Measurements from ENCODE around the gene CKB.

Gene CKB

GRCh38 chr14:103536693-103537092, 14.1 kb upstream of the CKB start:
- in situ Hi-C loops (cut with HindIII; ENCODE audit: low sequenced_read_pairs) = no loop called here
- H3K4me3 ChIP-seq (ENCODE audit: low read depth, low read length) = no peak overlapping the region
- no peak for DNase-seq (ENCODE audit: low read depth, low spot score)
- TF ChIP-seq, protein P1, sequence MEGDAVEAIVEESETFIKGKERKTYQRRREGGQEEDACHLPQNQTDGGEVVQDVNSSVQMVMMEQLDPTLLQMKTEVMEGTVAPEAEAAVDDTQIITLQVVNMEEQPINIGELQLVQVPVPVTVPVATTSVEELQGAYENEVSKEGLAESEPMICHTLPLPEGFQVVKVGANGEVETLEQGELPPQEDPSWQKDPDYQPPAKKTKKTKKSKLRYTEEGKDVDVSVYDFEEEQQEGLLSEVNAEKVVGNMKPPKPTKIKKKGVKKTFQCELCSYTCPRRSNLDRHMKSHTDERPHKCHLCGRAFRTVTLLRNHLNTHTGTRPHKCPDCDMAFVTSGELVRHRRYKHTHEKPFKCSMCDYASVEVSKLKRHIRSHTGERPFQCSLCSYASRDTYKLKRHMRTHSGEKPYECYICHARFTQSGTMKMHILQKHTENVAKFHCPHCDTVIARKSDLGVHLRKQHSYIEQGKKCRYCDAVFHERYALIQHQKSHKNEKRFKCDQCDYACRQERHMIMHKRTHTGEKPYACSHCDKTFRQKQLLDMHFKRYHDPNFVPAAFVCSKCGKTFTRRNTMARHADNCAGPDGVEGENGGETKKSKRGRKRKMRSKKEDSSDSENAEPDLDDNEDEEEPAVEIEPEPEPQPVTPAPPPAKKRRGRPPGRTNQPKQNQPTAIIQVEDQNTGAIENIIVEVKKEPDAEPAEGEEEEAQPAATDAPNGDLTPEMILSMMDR (IDR thresholded peaks at IDR 0.05; ENCODE audit: low read depth, low read length) = no peak

GRCh38 chr14:103535891-103536565, 13.4 kb upstream of the CKB start:
- no peak overlapping the region for H3K4me3 ChIP-seq (ENCODE audit: low read depth, low read length)
- in situ Hi-C loops (cut with HindIII; ENCODE audit: low sequenced_read_pairs) = no loop called here
- no peak for DNase-seq (ENCODE audit: low read depth, low spot score)
- TF ChIP-seq, protein P1 (IDR thresholded peaks at IDR 0.05; ENCODE audit: low read depth, low read length) = no peak

DNA sequence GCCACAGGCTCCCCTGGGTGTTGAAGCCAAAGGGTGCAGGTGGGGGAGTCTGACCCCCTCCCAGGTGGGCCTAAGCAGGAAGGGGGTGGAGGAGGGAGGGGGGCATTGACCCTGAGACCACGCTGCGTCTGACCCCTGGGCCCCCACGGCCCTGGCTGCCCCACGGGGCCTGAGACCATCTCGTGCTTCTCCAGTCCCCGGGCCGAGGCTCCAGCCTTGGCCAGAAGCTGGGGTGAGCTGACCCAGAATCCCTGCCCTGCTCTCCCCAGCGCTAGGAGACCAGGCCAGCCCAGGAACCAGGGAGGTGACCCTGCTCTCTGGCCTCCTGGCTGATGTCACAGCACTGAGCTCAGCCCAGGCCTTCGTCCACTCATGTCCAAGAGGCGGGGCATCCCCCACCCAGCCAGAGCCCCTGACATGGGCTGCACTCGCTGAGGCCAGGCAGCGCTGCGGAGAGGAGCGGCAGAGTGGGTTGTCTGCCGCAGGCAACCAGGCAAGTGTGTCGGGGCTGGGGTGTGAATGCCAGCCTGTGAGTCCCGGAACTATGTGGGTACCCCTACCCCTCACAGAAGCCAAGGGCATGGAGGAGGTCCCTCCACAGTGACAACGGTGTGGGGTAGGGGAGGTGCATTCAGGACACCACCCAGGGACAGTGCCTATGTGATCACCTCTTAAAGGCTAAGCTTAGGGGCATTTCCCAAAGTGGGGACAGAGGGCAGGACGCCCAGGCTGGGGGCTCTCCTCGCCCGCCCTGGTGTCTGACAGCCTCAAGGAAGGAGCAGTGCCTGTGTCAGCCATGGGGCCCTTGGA, 12.7 kb upstream of the CKB start:
- DNase-seq (ENCODE audit: low read depth, low spot score) = no peak
- no peak overlapping the region for H3K4me3 ChIP-seq (ENCODE audit: low read depth, low read length)
- TF ChIP-seq, protein P1 (IDR thresholded peaks at IDR 0.05; ENCODE audit: low read depth, low read length) = no peak
- in situ Hi-C loops (cut with HindIII; ENCODE audit: low sequenced_read_pairs) = no loop called here

GRCh38 chr14:103534576-103535061, 12.0 kb upstream of the CKB start:
- TF ChIP-seq, protein P1 (IDR thresholded peaks at IDR 0.05; ENCODE audit: low read depth, low read length) = no peak
- no peak overlapping the region for H3K4me3 ChIP-seq (ENCODE audit: low read depth, low read length)
- no peak for DNase-seq (ENCODE audit: low read depth, low spot score)
- in situ Hi-C loops (cut with HindIII; ENCODE audit: low sequenced_read_pairs) = no loop called here

GRCh38 chr14:103533999-103534575, 11.5 kb upstream of the CKB start:
- TF ChIP-seq, protein P1 (IDR thresholded peaks at IDR 0.05; ENCODE audit: low read depth, low read length) = no peak
- H3K4me3 ChIP-seq (ENCODE audit: low read depth, low read length) = no peak overlapping the region
- in situ Hi-C loops (cut with HindIII; ENCODE audit: low sequenced_read_pairs) = no loop called here
- no peak for DNase-seq (ENCODE audit: low read depth, low spot score)

DNA sequence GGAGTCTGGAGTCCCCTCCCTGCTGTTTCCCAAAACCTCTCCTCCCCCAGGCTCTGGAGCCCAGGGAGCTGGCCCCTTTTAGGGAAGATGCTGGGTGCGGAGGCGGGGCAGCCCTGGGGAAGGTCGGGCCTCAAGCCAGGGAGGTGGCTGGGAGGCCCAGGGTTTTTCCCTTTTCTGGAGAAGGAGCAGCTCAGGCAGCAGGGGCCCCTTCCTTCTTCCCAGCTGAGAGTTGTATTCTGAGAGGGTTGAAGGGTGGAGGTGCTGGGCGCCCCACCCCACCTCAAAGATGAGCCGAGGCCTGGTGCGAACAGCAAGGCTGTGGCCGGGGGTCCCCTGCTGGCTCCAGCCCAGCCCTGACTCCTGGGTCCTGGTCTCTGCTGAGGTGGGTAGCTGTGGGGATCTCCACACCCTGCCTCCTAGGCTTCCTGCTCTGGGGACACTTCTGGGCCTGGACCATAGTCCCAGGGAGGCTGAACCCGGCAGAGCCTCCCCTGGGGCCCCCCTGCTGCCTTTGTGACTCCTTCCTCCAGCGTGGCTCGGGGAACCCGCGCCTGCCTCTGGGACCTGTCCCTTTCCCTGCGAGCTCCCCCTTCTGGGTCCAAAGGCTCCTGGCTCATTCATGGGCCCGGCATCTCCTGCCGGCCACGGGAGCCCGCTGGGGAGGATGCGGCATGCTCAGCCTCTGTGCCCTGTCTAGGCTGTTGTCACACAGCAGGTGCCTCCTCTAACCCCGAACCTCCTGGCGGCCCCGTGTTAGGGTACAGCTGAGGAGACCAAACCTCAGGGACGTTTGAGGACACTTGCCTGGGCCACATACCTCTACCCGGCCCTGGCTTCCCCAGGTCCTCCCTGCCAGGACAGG, 10.7 kb upstream of the CKB start:
- TF ChIP-seq, protein P1 (IDR thresholded peaks at IDR 0.05; ENCODE audit: low read depth, low read length) = no peak
- no peak overlapping the region for H3K4me3 ChIP-seq (ENCODE audit: low read depth, low read length)
- DNase-seq (ENCODE audit: low read depth, low spot score) = no peak
- in situ Hi-C loops (cut with HindIII; ENCODE audit: low sequenced_read_pairs) = no loop called here

Data from astrocyte of the spinal cord (primary cell).